HG02943 (cell line): ENCODE measurements around the gene CKLF.
"Not testable (repeated sequence)": the region's sequence is repeated elsewhere in the genome, so short reads cannot be mapped to it uniquely, and the experiment has no call there.

Source experiments
- ATAC-seq: cut with Tn5 transposase; IDR thresholded peaks from one replicate; pipeline ENCODE4 v1.9.1; 2021; ENCODE audit warnings: mild to moderate bottlenecking, low read depth, moderate library complexity; ENCODE audit not compliant: unreplicated experiment

CKLF gene

DNA sequence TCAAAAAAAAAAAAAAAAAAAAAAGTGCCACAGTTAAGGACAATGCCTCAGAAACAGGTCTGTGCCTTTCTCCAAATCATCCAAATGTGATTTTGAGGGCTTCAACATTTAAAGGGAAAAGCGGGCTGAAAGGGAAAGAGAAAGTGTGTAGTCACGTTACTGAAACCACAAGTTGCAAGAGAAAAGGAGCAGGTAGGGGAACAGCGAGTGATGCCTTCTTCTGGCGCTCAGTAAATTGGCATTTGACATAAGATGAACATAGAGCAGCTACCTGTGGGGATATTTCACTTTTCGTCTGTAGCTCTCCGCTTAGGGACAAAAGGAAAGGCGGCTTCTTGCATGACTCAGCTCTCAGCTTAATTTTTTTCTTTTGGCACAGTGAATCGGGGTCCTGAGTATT is 37.9 kb downstream of the CKLF start:
- ATAC-seq: no peak

DNA sequence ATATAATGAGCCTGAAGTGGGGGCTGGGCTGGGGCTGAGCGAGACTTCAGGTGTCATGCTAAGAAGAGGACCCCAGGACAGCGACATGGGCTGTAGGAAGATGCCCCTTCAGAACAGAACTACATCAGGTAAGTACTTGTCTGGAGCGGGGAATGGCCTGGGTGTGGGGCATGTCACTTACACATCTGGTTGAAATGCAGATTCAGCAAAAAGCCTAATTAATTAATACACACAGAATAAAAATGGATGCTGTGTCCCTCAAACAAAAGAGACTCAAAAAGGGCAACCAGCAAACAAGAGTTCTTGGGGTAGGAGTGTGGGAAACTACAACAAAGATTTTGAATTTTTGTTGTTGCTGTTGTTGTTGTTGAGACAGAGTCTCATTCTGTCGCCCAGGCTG is 38.6 kb downstream of the CKLF start:
- ATAC-seq: no peak

DNA sequence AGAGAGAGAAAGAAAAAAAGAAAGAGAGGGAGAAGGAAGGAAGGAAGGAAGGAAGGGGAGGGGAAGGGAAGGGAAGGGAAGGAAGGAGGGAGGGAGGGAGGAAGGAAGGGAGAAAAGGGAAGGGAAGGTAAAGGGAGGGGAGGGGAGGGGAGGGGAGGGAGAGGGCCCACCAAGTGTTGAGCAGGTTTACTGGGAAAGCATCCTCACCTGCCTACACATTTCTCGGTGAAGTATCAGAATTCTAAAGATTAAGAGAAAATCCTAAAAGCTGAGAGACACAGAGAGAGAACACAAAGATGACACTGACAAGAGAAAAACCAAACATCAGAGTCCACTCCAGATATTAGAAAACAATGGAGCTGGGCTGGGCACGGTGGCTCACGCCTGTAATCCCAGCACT is 39.9 kb downstream of the CKLF start:
- no peak for ATAC-seq

DNA sequence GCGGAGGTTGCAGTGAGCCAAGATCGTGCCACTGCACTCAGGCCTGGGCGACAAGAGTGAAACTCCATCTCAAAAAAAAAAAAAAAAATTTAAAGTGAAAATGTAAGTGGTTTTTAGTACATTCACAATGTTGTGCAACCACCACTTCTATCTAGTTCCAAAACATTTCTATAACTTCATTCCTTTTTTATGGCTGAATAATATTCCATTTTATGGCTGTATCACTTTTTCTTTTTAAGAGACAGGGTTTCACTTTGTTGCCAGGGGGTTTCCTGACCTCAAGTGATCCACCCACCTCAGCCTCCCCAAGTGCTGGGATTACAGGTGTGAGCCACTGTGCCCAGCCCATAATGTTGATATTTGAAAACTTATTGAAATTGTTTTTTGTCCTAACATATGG is 40.4 kb downstream of the CKLF start:
- ATAC-seq: no peak

DNA sequence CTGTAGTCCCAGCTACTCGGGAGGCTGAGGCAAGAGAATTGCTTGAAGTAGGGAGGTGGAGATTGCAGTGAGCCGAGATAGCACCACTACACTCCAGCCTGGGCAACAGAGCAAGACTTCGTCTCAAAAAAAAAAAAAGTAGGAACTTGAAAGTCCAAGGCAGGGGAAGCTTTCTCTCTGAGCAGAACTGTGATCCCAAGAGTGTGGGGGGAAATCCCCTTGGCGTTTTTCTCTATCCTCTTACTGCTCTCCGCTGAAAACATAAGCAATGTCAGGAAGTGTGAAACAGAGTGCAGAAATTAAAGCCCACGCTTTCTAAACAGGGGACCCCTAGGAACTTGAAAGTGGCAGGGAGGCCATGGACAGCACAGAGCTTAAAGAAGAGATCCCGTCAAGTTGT is 42.4 kb downstream of the CKLF start:
- no peak for ATAC-seq

DNA sequence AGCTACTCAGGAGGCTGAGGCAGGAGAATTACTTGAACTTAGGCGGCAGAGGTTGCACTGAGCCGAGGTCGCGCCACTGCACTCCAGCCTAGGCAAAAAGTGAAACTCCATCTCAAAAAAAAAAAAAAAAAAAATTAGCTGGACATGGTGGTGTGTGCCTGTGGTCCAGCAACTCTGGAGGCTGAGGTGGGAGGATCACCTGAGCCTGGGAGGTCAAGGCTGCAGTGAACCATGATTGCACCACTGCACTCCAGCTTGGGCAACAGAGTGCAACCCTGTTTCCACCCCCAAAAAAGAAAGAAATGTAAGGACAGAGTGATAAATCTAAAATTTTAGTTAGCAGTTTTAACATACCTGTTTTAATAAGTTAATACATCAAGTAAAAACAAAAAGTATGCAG is 44.2 kb downstream of the CKLF start:
- ATAC-seq: not testable (repeated sequence)

DNA sequence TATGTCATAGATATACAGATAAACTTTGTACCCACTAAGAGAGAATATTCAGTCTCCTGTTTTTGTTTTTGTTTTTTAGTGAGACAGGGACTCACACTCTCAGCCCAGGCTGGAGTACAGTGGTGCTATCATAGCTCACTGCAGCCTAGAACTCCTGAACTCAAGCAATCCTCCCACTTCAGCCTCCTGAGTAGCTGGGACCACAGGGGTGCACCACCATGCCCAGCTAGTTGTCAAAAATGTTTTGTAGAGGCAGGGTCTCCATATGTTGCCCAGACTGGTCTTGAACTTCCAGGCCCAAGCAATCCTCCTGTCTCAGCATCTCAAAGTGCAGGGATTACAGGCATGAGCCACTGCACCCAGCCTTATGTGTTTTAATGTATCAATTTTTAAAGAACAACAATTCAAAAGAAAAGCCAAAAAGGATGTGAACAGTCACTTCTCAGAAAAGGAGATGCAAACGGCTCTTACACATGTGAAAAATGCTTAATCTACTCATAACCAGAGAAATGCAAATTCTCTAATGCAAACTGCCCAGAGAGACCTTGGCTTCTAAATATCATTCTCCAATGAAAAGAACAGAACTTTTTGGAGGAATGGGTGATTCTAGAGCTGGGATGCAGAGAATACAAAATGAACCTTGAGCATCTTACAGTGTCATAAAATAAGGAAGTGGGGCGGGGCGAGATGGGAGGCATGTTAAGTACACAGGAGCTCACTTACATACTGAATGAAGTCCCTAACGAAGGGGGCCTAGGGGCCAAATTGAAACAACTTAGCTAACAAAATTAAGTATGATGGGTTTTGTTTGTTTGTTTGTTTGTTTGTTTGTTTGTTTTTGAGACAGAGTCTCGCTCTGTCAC is 44.8 kb downstream of the CKLF start:
- ATAC-seq: no peak

DNA sequence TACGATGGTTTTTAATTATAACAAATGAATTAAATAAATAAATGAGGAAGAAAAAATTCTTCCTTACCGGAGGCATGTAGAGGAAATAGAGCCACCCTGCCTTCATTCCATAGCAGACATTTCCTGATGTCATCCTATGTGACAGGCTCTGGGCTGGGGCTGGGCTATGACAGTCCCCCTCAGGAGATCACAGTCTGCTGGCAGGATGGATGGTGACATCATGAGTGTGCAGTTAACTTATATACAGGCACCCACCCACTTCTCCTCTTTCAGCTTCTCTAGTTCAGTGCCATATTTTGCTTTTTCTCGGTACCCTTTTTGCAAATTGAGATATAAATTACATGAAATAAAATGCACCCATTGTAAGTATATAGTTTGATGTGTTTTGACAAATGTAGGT is 45.7 kb downstream of the CKLF start:
- no peak for ATAC-seq

DNA sequence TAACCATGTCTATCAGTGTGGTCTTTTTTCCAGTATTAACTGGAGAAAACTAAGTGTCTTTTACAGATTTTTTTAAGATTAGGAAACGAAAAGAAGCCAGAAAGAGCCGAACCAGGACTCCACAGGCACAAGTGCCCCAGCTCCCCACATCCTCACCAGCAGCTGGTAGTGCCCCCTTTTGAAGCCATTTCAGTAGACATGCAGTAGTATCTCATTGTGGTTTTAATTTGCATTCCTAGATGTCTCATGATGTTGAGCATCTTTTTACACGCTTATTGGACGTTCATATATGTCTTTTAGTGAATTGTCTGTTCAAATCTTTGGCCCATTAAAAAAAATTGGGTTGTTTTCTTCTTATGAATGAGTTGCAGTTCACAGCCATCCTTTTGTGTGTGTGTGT is 47.4 kb downstream of the CKLF start:
- ATAC-seq: no peak

DNA sequence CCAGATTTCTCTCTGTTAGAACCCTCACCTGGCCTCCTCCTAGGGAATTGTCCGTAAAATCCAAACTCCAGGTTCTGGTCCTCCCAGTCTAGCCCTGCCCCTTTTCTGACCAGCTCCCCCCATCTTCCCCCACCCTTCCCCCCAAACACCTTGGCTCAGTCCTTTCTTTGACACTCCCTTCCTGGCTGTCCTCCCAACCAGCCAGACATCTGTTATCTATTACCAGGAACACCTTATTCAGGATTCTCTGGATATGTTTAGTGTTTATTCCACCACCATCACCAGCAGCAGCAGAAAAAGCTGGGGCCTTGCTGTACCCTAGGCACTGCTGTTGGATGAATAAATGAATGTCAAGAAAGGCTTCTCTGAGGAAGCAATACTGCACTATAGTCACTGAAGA is 48.1 kb downstream of the CKLF start:
- ATAC-seq: no peak

DNA sequence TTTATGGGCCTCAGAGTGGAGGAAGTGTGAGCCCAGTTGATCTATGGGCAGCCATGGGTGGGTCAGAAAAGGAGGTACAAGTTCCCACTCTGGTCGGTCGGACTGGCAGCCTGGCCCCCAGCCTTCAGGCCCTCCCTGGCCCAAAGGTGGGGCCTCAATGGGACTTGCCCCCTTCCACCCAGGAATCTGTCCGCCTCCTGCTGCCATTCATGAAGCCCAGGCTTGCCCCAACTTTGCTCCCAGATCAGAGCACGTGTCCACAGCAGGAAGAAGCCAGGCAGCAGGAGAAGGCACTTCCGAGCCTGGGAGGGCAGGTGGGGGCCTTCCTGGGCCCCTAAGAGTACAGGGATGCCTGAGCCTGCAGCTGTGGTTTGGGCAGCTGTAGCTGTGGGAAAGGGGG is 49.1 kb downstream of the CKLF start:
- no peak for ATAC-seq

DNA sequence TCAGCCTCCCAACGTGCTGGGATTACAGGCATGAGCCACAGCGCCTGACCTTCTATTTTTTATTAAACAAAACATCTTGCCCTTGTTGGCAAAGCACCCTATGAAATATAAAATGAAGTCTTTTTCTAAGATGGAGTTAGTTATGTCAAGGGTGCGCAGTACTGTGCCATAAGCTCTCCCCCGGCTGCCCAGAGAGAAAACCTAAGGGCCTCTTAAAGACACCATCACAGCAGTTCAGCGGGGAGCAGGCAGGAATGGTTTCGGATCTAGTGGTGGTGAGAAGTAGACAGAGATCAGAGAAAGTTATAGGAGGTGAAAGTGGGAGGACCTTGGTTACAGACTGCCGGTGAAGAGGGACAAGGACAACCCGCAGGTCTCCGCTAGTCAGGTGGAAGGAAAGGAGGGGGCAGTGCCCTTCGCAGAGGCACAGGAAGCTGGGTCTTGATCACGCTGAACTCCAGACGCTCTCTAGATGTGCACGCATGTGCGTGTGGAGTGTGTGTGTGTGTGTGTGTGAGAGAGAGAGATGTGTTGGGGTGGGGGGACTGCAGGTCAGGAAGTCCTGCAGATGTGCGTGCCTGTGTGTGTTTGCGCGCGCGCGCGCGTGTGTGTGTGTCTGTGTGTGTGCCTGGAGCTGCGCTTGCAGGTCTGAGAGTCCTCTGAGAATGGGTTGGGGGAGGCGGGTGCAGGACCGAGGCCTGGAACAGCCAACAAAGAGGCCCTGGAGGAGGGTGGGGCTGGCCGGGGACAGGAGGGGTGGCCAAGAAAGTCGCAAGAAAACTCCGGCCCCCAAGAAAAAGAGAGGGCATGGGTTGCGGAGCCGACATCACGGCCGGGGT is 51.4 kb downstream of the CKLF start:
- no peak for ATAC-seq

DNA sequence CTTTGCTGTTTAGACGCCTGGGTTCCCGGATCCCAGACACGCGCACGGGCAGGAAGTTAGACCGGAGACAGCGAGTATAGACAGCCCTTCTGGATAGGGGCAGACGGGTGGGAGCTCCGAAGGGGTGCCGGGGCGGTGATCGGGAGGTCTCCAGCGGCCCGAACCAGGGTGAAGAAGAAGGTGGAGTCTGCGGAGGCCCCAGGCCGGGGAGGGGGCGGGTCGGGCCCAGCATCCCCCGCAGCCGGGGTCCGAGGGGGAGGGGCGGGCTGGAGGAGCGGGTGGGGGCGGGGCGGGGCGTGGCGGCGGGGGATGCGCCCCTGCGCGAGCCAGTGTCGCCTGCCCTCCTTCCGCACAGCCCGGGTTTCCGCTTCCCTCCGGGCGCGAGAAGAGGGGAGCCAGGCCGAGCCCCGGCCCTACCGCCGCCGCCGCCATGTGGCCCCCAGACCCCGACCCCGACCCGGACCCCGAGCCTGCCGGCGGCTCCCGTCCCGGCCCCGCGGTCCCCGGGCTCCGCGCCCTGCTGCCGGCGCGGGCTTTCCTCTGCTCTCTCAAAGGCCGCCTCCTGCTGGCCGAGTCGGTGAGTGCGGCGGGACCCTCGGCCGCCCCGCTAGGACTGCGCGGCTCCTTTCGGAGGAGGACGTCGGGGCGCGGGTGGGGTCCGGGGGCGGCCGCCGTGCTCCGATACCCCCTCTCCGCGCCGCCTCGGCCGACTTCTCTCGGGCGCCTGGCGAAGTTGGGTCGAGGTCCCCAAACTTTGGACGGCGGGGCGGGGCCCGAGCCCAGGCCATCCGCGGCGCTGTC is 52.2 kb downstream of the CKLF start, which contains the start of gene CMTM3:
TSS of gene CMTM3 (plus strand) at position 329 of the 801 bp plus-strand sequence. CDS start at position 431, 102 bp downstream.
- no peak for ATAC-seq

DNA sequence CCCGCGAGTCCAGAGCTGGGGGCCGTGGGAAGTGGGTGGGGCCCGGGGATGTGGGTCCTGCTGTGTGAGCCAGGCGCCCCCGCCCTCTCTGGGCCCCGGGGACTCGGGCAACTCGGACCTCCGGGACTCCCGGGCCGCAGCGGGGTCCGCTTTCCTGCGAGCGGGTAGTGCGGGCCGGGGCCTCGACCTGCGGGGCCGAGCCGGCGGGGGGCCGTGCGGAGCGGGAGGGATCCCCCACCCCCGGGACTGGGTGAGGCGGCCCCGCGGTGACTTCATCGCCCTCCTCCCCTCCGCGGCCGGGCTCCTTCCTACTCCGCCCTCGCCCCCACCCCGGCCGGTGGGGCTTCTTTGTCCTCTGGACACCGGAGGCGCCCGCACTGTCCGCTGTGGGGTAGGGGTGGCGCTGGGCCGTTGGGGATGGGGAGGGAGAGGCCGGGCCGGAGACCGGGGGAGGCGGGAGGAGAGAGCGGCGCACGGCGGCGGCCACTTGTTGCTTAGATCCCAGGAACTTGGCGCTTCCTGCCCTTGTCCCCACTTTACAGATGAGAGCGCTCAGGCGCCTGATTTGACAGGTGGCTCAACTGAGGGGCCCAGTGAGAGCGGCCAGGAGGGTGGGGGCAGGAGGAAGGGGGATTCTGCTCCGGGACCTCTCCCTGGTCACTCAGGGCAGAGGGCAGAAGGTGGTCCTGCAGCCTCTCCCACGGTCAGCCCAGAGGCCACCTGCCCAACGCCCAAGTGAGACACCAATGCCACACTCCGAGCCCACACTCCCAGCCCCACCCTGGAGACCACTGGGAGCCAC is 53.0 kb downstream of the CKLF start:
- no peak for ATAC-seq

DNA sequence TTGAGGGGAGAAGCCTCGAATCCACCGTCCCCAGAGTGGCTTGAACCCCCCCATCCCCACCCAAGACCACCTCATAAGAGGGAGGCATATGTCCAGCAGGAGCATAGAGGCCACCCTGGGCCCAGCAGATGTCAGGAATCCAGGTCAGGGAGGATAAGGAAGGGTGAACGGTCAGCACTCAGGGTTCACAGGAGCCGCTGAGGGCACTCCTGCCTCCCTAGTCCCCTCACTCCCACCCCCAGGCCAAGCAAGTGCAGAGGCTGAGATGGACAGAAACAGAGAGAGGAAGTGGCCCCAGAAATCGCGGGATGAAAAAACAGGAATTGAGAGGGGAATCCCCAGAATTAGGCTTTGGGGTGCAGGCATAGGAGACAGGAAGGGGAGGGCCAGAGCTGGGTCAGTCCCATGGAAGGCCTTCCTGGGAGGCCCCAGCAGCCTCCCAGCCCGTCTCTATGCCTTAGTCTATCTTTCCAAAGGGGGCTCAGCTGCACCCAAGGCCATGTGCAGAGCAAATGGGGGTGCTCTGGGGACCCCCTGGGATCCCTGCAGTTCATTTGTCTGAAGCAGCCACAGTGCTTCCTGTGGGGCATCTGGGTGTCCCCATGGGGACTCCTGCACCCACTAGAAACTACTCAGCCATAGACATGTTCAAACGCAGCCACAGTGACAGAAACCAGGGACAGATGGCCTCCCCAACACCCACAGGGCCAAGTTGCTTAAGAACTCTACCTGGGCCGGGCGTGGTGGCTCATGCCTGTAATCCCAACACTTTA is 53.8 kb downstream of the CKLF start:
- ATAC-seq: peak; percentile 63

DNA sequence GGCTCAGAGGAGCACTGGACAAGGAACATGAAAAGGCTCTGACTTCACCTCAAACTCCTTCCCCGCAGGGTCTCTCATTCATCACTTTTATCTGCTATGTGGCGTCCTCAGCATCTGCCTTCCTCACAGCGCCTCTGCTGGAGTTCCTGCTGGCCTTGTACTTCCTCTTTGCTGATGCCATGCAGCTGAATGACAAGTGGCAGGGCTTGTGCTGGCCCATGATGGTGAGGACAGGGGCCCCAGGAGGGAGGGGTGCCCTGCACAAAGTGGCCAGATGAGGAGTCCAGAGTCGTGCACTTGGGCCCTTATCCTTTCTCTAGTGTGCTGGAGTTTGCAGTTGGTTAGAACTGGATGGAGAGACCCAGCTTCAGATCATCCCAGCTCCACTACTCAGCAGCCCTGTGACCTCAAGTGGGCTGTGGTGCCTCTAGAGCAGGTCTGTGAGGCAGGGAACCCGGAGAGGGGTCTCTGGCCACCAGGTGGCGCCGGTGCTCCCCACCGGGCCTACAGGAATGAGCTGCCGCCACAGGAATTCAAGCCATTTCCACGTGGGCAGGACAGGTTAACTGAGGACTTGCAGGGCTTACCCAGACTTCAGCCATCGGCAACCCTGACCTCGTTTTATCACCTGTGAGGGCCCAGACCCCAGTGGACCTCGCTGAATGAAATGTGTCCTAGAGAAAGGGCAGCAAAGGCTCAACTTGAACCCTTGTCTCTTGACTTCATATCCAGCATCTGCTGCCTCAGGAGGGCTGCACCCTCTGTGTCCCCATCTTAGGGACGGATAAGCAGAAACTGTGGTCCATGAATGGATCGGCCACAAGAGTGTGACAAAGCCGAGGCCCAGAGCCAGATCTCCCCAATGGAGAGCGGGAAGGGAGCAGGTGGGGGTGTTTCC is 56.1 kb downstream of the CKLF start:
- no peak for ATAC-seq

DNA sequence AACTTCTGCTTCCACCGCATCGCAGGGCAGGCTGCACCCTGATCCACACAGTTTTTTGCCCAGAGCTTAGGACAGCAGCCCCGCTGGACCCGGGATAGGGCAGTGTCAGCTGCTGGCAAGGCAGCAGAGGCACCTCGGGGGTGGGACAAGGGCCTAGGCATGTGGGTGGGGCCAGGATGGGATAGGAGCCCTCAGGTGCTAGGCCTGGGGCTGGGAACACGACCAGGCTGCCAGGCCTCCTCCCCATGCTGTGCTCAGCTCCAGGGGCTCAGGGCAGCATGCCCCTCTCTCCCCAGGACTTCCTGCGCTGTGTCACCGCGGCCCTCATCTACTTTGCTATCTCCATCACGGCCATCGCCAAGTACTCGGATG is 56.7 kb downstream of the CKLF start:
- no peak for ATAC-seq

DNA sequence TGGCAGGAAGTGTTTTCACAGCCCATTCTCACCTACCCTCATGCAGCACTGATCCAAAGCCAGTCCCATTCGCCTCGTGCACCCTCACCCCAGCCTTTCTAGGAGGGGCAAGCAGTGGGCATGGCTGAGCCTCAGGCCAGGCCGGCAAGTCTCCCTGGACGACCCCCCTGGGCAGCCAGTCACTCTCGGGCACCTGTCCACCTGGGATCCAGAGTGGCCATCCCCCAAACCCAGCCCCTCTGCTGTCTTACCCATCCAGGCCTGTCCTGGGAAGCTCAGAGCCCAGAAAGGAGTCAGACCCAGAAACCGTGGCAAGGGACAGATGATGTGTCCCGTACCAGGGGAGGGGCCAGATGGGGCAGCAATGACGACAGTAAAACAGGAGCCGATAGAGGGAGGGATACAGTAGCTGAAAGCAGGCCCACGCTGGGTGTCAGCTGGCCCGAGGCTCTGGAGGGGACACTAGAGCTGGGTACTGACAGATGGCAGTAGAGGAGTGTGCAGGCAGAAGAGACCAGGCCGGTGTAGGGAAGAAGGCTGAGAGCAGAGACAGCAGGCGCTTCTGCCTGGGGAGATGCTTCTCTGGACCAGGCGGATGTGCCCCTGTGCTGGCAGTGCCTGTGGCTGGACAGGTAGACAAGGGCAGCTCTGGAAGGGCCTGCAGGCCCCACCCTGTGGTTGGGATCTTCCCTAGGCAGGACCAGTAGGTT is 57.9 kb downstream of the CKLF start:
- ATAC-seq: no peak
